K562 (cell line): ENCODE results near the gene TIMM50. TPM values are rescaled to one million over a fixed set of nuclear protein-coding genes. Genes with fewer than 3 reads are reported as not detected.
A peak's percentile ranks its signal among the peaks of the same experiment; 100 is the strongest.

Experiments
- AFF1 ChIP-seq, 2 experiments: fragments of 450-650 bp; IDR thresholded peaks; 2 replicates each; pipeline ENCODE4 v1.6.1; 2018; ENCODE audit warnings: mild to moderate bottlenecking in 2 of 2, low read depth in 1 of 2; ENCODE audit not compliant: partially characterized antibody in 2 of 2
- CCNT2 ChIP-seq: IDR thresholded peaks from 2 replicates; pipeline ENCODE4 v1.6.1; 2011; ENCODE audit warnings: borderline replicate concordance, low read depth, mild to moderate bottlenecking, moderate library complexity, mixed read lengths, low read length; ENCODE audit not compliant: insufficient read length; ENCODE audit errors: extremely low read depth
- CTCF ChIP-seq, 3 experiments: IDR thresholded peaks in 2 of 3; conservative IDR thresholded peaks in 1 of 3; 2 replicates each; pipeline ENCODE4 v1.5.1; 2011 to 2012; ENCODE audit warnings: low read length in 3 of 3, mild to moderate bottlenecking in 3 of 3, control low read depth in 2 of 3, improper control_type of control experiment in 1 of 3, inconsistent platforms in 1 of 3, low read depth in 1 of 3, mixed read lengths in 1 of 3, moderate library complexity in 1 of 3; ENCODE audit not compliant: insufficient read depth in 2 of 3
- EP400 ChIP-seq: fragments of 450-650 bp; IDR thresholded peaks from 2 replicates; pipeline ENCODE4 v1.6.1; 2017; ENCODE audit warnings: antibody characterized with exemption, mild to moderate bottlenecking, moderate library complexity
- ESRRA ChIP-seq: fragments of 450-650 bp; IDR thresholded peaks from 2 replicates; pipeline ENCODE4 v1.6.1; 2014; ENCODE audit warnings: low read depth, mild to moderate bottlenecking, moderate library complexity, borderline replicate concordance
- GABPB1 ChIP-seq: sonication (generic); formaldehyde crosslinking; IDR thresholded peaks from 2 replicates; pipeline ENCODE4 v1.8.0; 2022; ENCODE audit warnings: mild to moderate bottlenecking, missing genetic modification reagents
- GATA2 ChIP-seq: sonication (generic); formaldehyde crosslinking; IDR thresholded peaks from 2 replicates; pipeline ENCODE4 v1.4.0; 2020; ENCODE audit warnings: mild to moderate bottlenecking, missing genetic modification reagents
- HDGF ChIP-seq: fragments of 450-650 bp; IDR thresholded peaks from 2 replicates; pipeline ENCODE4 v1.6.1; 2016
- JUND ChIP-seq, 2 experiments: IDR thresholded peaks; 2 replicates in 1 of 2; 3 replicates in 1 of 2; pipeline ENCODE4 v1.6.1; 2011; ENCODE audit warnings: borderline replicate concordance in 2 of 2, low read depth in 2 of 2, low read length in 2 of 2, improper control_type of control experiment in 1 of 2, missing biosample characterization in 1 of 2, missing genetic modification characterization in 1 of 2, missing genetic modification reagents in 1 of 2
- LCOR ChIP-seq: sonication (generic); formaldehyde crosslinking; IDR thresholded peaks from 2 replicates; pipeline ENCODE4 v1.8.0; 2022; ENCODE audit warnings: mild to moderate bottlenecking, missing genetic modification reagents
- MXD1 ChIP-seq: fragments of 250-450 bp; sonication (Bioruptor Pico); IDR thresholded peaks from 2 replicates; pipeline ENCODE4 v1.8.0; 2021; ENCODE audit warnings: borderline replicate concordance, mild to moderate bottlenecking, moderate library complexity; ENCODE audit not compliant: poor library complexity, severe bottlenecking
- NFATC3 ChIP-seq: fragments of 450-650 bp; IDR thresholded peaks from 2 replicates; pipeline ENCODE4 v1.6.1; 2017; ENCODE audit warnings: mild to moderate bottlenecking
- POLR2G ChIP-seq: fragments of 200-400 bp; formaldehyde crosslinking; IDR thresholded peaks from 2 replicates; pipeline ENCODE4 v1.6.1; 2017; ENCODE audit warnings: low read depth, mild to moderate bottlenecking, antibody characterized with exemption, low read length, moderate library complexity
- SRSF7 ChIP-seq: fragments of 200-400 bp; formaldehyde crosslinking; optimal IDR thresholded peaks from 2 replicates; pipeline ENCODE3; 2017; ENCODE audit warnings: mild to moderate bottlenecking, low read depth, low read length
- XRCC4 ChIP-seq: IDR thresholded peaks from one replicate; pipeline ENCODE4 v1.6.1; 2011; ENCODE audit not compliant: insufficient read depth, insufficient read length; ENCODE audit errors: extremely low read depth
- ZBTB12 ChIP-seq: fragments of 250-450 bp; sonication (Bioruptor Pico); IDR thresholded peaks from 2 replicates; pipeline ENCODE4 v1.4.0; 2020
- ZNF232 ChIP-seq: sonication (generic); formaldehyde crosslinking; IDR thresholded peaks from 2 replicates; pipeline ENCODE4 v1.8.0; 2022; ENCODE audit warnings: mild to moderate bottlenecking, missing genetic modification reagents
- ZNF384 ChIP-seq: IDR thresholded peaks from 2 replicates; pipeline ENCODE4 v1.6.1; 2012; ENCODE audit warnings: low read depth, low read length, improper control_type of control experiment
- polyA plus RNA-seq, 8 experiments: library from polyadenylated mRNA; depleted of rRNA in 4 of 8; stranded (reverse) in 5 of 8; unstranded in 3 of 8; fragments of >200 nt; fragmentation: Nextera tagmentation in 2 of 8; fragmentation: Illumina TruSeq in 1 of 8; extraction: Ambion mirVana in 2 of 8; extraction: Trizol in 1 of 8; gene quantifications; 2 replicates each; pipeline versions ENCODE4 v1.2.1 to v1.2.3, GENCODE V29; 2011 to 2014; ENCODE audit warnings: inconsistent platforms in 1 of 8, missing spikeins in 1 of 8
- total RNA-seq, 7 experiments: library from RNA; depleted of rRNA in 6 of 7; stranded (reverse); fragments of >200 nt in 6 of 7; fragmentation: Illumina TruSeq in 2 of 7; extraction: Trizol in 2 of 7; gene quantifications; 2 replicates each; pipeline versions ENCODE4 v1.2.1 to v1.2.3, GENCODE V29; 2011 to 2021; ENCODE audit warnings: low replicate concordance in 1 of 7

TIMM50 gene
- total and polyA plus RNA-seq, 9 of the 15 experiments (the other 6 are each of a cell fraction or from before 2014, with no cell fraction given) = 28.3 to 221 (median 170) TPM

GRCh38 chr19:39480337-39481228 lies at the start of gene TIMM50 (continued):
- TF ChIP-seq POLR2G = peak; percentile 97
- TF ChIP-seq EP400 = peak; percentile 90
- peak; percentile 67; the same call in 1 of the 2 replicates for TF ChIP-seq LCOR (CRISPR knock-in tag)
- no peak for TF ChIP-seq HDGF
- TF ChIP-seq CTCF (IDR thresholded peaks at IDR 0.05 in 2 of 3, conservative IDR thresholded peaks at IDR 0.05 in 1 of 3; ENCODE audit: insufficient read depth in 2 of 3, low read depth in 1 of 3, low read length in 3 of 3) = peak; percentile 21 to 32 (median 30); a peak in 2 of 6 replicates
- TF ChIP-seq ZNF384 = peak; percentile 48; the same call in 1 of the 2 replicates
- TF ChIP-seq NFATC3 = 0 out of 2 replicates have a peak, but pooled peaks have one; percentile 46
- no peak for TF ChIP-seq SRSF7
- peak in 1 of 2 experiments; percentile 53 for TF ChIP-seq AFF1 (IDR thresholded peaks at IDR 0.05; ENCODE audit: low read depth in 1 of 2, partially characterized antibody in 2 of 2)
- peak; percentile 73 for TF ChIP-seq GABPB1 (CRISPR knock-in tag)
- peak; percentile 80 for TF ChIP-seq JUND (IDR thresholded peaks at IDR 0.05; ENCODE audit: borderline replicate concordance, low read depth, low read length)
- no peak; the same call in 2 of the 3 replicates for TF ChIP-seq JUND (tag; IDR thresholded peaks at IDR 0.05; ENCODE audit: borderline replicate concordance, low read depth, low read length)
- TF ChIP-seq ZNF232 (CRISPR knock-in tag) = peak; percentile 82; the same call in 1 of the 2 replicates
- peak; percentile 67 for TF ChIP-seq CCNT2
- no peak for TF ChIP-seq XRCC4
- TF ChIP-seq ESRRA = peak; percentile 100
- peak; percentile 80 for TF ChIP-seq ZBTB12 (CRISPR knock-in tag)
- 0 out of 2 replicates have a peak, but pooled peaks have one; percentile 28 for TF ChIP-seq GATA2 (CRISPR knock-in tag)
- peak; percentile 10 for TF ChIP-seq MXD1 (CRISPR knock-in tag)
